MM.1S (cell line): ENCODE results near the gene PDIA6.

Experiments used
- EZH2 ChIP-seq: fragments of 300-600 bp; sonication (generic); optimal IDR thresholded peaks from 2 replicates; pipeline ENCODE3; 2017; ENCODE audit warnings: low read depth, mild to moderate bottlenecking, antibody characterized with exemption, low read length, mixed read lengths
- EZH2phosphoT487 ChIP-seq: fragments of 300-600 bp; sonication (generic); IDR thresholded peaks from 2 replicates; pipeline ENCODE4 v1.6.1; 2018; ENCODE audit warnings: antibody characterized with exemption, low read length
- TF ChIP-seq, protein P1 (sequence below): fragments of 300-600 bp; sonication (generic); IDR thresholded peaks from 2 replicates; pipeline ENCODE4 v1.5.1; 2016; ENCODE audit warnings: antibody characterized with exemption, low read length, mixed read lengths

DNA sequence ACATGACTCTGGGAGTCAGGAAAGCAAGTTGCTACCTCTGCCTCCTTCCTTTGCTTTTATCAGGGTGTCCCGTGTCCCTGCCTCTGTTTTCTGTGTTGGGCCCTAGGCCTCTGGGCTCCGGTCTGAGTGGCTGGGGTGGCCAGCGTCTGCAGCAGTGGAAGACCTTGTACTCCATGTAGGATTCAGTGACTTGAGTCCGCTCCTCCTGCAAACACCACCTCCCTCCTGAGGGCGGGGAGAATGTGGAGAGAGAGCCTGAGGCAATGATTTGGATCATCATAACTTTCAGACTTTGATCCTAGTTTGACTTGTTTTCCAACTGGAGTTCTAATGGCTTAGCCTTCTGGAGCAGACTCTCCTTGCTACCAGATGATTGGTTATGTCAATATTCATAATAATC lies 60.3 kb downstream of the PDIA6 start:
- TF ChIP-seq, protein P1, sequence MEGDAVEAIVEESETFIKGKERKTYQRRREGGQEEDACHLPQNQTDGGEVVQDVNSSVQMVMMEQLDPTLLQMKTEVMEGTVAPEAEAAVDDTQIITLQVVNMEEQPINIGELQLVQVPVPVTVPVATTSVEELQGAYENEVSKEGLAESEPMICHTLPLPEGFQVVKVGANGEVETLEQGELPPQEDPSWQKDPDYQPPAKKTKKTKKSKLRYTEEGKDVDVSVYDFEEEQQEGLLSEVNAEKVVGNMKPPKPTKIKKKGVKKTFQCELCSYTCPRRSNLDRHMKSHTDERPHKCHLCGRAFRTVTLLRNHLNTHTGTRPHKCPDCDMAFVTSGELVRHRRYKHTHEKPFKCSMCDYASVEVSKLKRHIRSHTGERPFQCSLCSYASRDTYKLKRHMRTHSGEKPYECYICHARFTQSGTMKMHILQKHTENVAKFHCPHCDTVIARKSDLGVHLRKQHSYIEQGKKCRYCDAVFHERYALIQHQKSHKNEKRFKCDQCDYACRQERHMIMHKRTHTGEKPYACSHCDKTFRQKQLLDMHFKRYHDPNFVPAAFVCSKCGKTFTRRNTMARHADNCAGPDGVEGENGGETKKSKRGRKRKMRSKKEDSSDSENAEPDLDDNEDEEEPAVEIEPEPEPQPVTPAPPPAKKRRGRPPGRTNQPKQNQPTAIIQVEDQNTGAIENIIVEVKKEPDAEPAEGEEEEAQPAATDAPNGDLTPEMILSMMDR = no peak
- TF ChIP-seq EZH2phosphoT487 = no peak
- TF ChIP-seq EZH2 = no peak
